HL-60 (cell line): ENCODE measurements around the gene IQSEC3.
"Not testable (repeated sequence)": the region's sequence is repeated elsewhere in the genome, so short reads cannot be mapped to it uniquely, and the experiment has no call there.

ENCODE experiments used
- CTCF ChIP-seq: IDR thresholded peaks from one replicate; pipeline ENCODE4 v1.5.1; 2011; ENCODE audit warnings: low read length, control low read depth, inconsistent platforms; ENCODE audit not compliant: insufficient read depth
- GABPA ChIP-seq: IDR thresholded peaks from 2 replicates; pipeline ENCODE4 v1.6.1; 2012; ENCODE audit warnings: low read depth
- POLR2AphosphoS5 ChIP-seq: IDR thresholded peaks from 2 replicates; pipeline ENCODE4 v1.6.1; 2012; ENCODE audit warnings: low read depth
- REST ChIP-seq: IDR thresholded peaks from 2 replicates; pipeline ENCODE4 v1.6.1; 2012; ENCODE audit warnings: low read depth; ENCODE audit not compliant: insufficient replicate concordance
- SPI1 ChIP-seq: IDR thresholded peaks from 2 replicates; pipeline ENCODE4 v1.6.1; 2012; ENCODE audit warnings: low read depth, mild to moderate bottlenecking, borderline replicate concordance

GRCh38 chr12:65491-66063 lies 990 bp upstream of the IQSEC3 start:
- not testable (repeated sequence) for TF ChIP-seq CTCF, GABPA, POLR2AphosphoS5, REST, SPI1
